CD4-positive, alpha-beta T cell (primary cell): ENCODE measurements around the gene LINC00237. TPM values are rescaled to one million over a fixed set of nuclear protein-coding genes. Genes with fewer than 3 reads are reported as not detected.

ENCODE experiments used
- ATAC-seq: fragments of 200-7000 bp; cut with Tn5 transposase; one replicate; pipeline ENCODE4 v1.10.0; 2022; ENCODE audit warnings: mild to moderate bottlenecking; ENCODE audit not compliant: poor library complexity
- CTCF ChIA-PET: fragments of 350-600 bp; sonication (Branson Sonifier 250); formaldehyde crosslinking; loops from one replicate; lab custom pipeline; 2021; ENCODE audit warnings: antibody characterized with exemption, inconsistent platforms; lab: Charles Lee
- POLR2A ChIA-PET: fragments of 350-600 bp; sonication (Branson Sonifier 250); formaldehyde crosslinking; loops from one replicate; lab custom pipeline; 2021; ENCODE audit warnings: antibody characterized with exemption, inconsistent platforms; lab: Charles Lee
- DNase-seq, 14 experiments: peaks; one replicate each; pipeline ENCODE4 v3.0.0-alpha.2; 2013 to 2020; ENCODE audit warnings: mixed read lengths in 2 of 14
- H3K27ac ChIP-seq, 2 donors: one replicate each; pipeline versions ENCODE4 v1.5.1 to v1.7.0; 2013; ENCODE audit warnings: low read length in 2 of 2, low read depth in 1 of 2, mild to moderate bottlenecking in 1 of 2
- H3K27me3 ChIP-seq, 2 experiments: 1 replicate in 1 of 2; 2 replicates in 1 of 2; pipeline versions ENCODE4 v1.6.1 to v1.7.0; 2013; ENCODE audit warnings: low read length in 2 of 2, control low read depth in 1 of 2, mild to moderate bottlenecking in 1 of 2, moderate library complexity in 1 of 2; ENCODE audit not compliant: insufficient read depth in 2 of 2, control insufficient read depth in 1 of 2
- H3K36me3 ChIP-seq: one replicate; pipeline ENCODE4 v1.6.1; 2013; ENCODE audit warnings: low read length, control low read depth; ENCODE audit not compliant: insufficient read depth
- H3K4me1 ChIP-seq: one replicate; pipeline ENCODE4 v1.6.1; 2013; ENCODE audit warnings: low read length, control low read depth; ENCODE audit not compliant: insufficient read depth
- H3K4me3 ChIP-seq: one replicate; pipeline ENCODE4 v1.5.1; 2013; ENCODE audit warnings: mild to moderate bottlenecking, low read length, moderate library complexity
- H3K9me3 ChIP-seq, 2 experiments: 1 replicate in 1 of 2; 2 replicates in 1 of 2; pipeline versions ENCODE4 v1.6.1 to v1.7.0; 2013; ENCODE audit warnings: low read length in 2 of 2, mild to moderate bottlenecking in 2 of 2, control low read depth in 1 of 2, moderate library complexity in 1 of 2; ENCODE audit not compliant: control insufficient read depth in 1 of 2, insufficient read depth in 1 of 2
- H3K27ac Mint-ChIP-seq: one replicate; pipeline ENCODE4 v1.8.0; 2020; ENCODE audit warnings: mixed read lengths
- H3K27me3 Mint-ChIP-seq: one replicate; pipeline ENCODE4 v1.8.0; 2021; ENCODE audit warnings: mixed read lengths
- H3K36me3 Mint-ChIP-seq: one replicate; pipeline ENCODE4 v1.8.0; 2021; ENCODE audit warnings: low read depth, mixed read lengths
- H3K4me1 Mint-ChIP-seq: one replicate; pipeline ENCODE4 v1.8.0; 2021; ENCODE audit warnings: low read depth, mixed read lengths
- H3K4me3 Mint-ChIP-seq: one replicate; pipeline ENCODE4 v1.8.0; 2020; ENCODE audit warnings: mild to moderate bottlenecking, mixed read lengths
- H3K9me3 Mint-ChIP-seq: one replicate; pipeline ENCODE4 v1.8.0; 2020; ENCODE audit warnings: mixed read lengths
- CTCF ChIP-seq: fragments of 200-600 bp; IDR thresholded peaks from one replicate; pipeline ENCODE4 v1.8.0; 2022; ENCODE audit warnings: antibody characterized with exemption, mild to moderate bottlenecking
- intact Hi-C, 2 experiments: fragments of 100-400 bp; cut with DNase I in 1 of 2; cut with micrococcal nuclease in 1 of 2; formaldehyde crosslinking; loops; one replicate each; pipeline versions ENCODE4 v1.15.1 to v1.9.0; 2023 to 2025; cut with DNase I, micrococcal nuclease
- total RNA-seq, 174 experiments: library from RNA in 2 of 174; stranded (reverse) in 2 of 174; gene quantifications; one replicate each; pipeline ENCODE4 v1.2.3 and lab custom pipeline; 2021 to 2026

LINC00237 gene
- total RNA-seq, 2 experiments from 2014 or later: not detected

- intact Hi-C loops: no loop called here
- Histone ChIP-seq H3K36me3 (no peaks in the 10 kb centered on the region), H3K27ac (no peak overlapping the region), H3K27me3 (peaks cover 58 to 82% of the 10 kb centered on the region in 2 experiments), H3K4me3 (no peak overlapping the region), H3K4me1 (peaks cover 27% of the 10 kb centered on the region), H3K9me3 (peaks cover 0 to 14% of the 10 kb centered on the region in 2 experiments)
- ChIA-PET POLR2A (no interaction called here), CTCF (no interaction called here)
- Mint-ChIP-seq H3K27me3 (peaks cover 93% of the 10 kb centered on the region), H3K36me3 (peaks cover 5% of the 10 kb centered on the region), H3K27ac (no peak overlapping the region), H3K4me1 (peaks cover 26% of the 10 kb centered on the region), H3K9me3 (no peaks in the 10 kb centered on the region), H3K4me3 (no peak overlapping the region)
- no peak for ATAC-seq
- peak in 3 of 14 experiments; percentile 27 to 56 (median 48) for DNase-seq
- no peak for TF ChIP-seq CTCF
Observed at GRCh38 chr20:21096321-21097043, 9.7 kb downstream of the LINC00237 start.

DNA sequence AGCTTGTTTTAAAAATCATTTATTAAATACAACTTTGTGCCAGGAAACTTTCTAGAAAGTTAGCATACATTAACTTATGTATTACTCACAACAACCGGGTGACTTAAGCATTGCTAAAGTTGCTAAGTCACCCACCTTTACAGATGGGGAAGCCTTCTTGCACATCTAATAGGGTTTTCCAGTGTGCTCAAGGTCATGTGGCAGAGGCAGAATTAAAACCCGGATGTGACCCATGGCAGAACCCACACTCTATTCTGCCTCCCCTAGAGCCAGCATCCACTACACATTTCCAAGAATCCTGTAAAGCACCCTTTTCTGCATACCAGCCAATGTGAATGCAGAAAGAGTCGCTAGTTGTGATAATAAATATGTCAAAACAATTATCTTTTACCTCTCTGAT is 13.4 kb downstream of the LINC00237 start:
- Histone ChIP-seq H3K36me3 (no peaks in the 10 kb centered on the region), H3K4me3 (no peak overlapping the region), H3K4me1 (no peaks in the 10 kb centered on the region), H3K27ac (no peak overlapping the region), H3K27me3 (peaks cover 41 to 81% of the 10 kb centered on the region in 2 experiments), H3K9me3 (no peaks in the 10 kb centered on the region)
- no peak for ATAC-seq
- Mint-ChIP-seq H3K9me3 (no peaks in the 10 kb centered on the region), H3K36me3 (no peaks in the 10 kb centered on the region), H3K27me3 (peaks cover 93% of the 10 kb centered on the region), H3K4me1 (no peaks in the 10 kb centered on the region), H3K27ac (no peak overlapping the region), H3K4me3 (no peak overlapping the region)
- ChIA-PET POLR2A (no interaction called here), CTCF (no interaction called here)
- DNase-seq: no peak
- TF ChIP-seq CTCF: no peak
- intact Hi-C loops: no loop called here

- no peaks in the 10 kb centered on the region for H3K36me3 ChIP-seq
- H3K27me3 ChIP-seq: peaks cover 33 to 71% of the 10 kb centered on the region in 2 experiments
- no peak overlapping the region for H3K27ac ChIP-seq
- TF ChIP-seq CTCF: no peak
- DNase-seq (no peak), ATAC-seq (no peak)
- H3K9me3 ChIP-seq: no peaks in the 10 kb centered on the region
- Mint-ChIP-seq H3K36me3 (no peaks in the 10 kb centered on the region), H3K9me3 (no peaks in the 10 kb centered on the region), H3K27me3 (peaks cover 84% of the 10 kb centered on the region), H3K4me3 (no peak overlapping the region), H3K4me1 (no peaks in the 10 kb centered on the region), H3K27ac (no peak overlapping the region)
- no peak overlapping the region for H3K4me3 ChIP-seq
- no peaks in the 10 kb centered on the region for H3K4me1 ChIP-seq
- ChIA-PET POLR2A (no interaction called here), CTCF (no interaction called here)
- intact Hi-C loops: no loop called here
Observed at GRCh38 chr20:21090721-21091120, 15.4 kb downstream of the LINC00237 start.
